Stimulated activated CD8-positive, alpha-beta memory T cell treated with anti-CD3 and anti-CD28 coated beads, Interleukin-12 subunit alpha, Interleukin-12 subunit beta, amount 100 ng/mL, for 1 hour (primary cell): ENCODE data around the gene FCRL2.
"Not testable (repeated sequence)": the region's sequence is repeated elsewhere in the genome, so short reads cannot be mapped to it uniquely, and the experiment has no call there.

Source experiments
- DNase-seq: peaks from one replicate; pipeline ENCODE4 v3.0.0-alpha.2; 2020; ENCODE audit warnings: low read depth

The FCRL2 gene

GRCh38 chr1:157753611-157754010, 23.3 kb downstream of the FCRL2 start:
- DNase-seq, result no peak

DNA sequence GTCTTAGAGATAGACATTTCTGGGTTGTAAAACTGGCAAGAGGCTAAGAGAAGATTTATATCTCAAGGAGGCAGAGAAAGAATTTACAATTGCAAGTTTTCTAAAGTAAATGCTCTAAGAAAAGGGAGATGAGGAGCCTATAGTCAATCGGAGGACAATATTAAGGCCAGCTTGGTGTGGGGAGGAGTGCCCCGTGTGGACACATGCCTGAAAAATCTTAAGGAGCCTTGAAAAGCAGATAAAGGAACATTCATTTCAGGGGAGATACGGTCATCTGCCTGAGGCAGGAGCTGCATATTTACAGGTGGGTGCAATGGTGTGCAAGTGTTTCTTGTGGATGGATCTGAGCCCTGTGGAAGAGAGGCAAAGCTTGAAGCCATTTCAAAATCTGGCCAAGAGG, 25.6 kb downstream of the FCRL2 start:
- DNase-seq, result no peak

DNA sequence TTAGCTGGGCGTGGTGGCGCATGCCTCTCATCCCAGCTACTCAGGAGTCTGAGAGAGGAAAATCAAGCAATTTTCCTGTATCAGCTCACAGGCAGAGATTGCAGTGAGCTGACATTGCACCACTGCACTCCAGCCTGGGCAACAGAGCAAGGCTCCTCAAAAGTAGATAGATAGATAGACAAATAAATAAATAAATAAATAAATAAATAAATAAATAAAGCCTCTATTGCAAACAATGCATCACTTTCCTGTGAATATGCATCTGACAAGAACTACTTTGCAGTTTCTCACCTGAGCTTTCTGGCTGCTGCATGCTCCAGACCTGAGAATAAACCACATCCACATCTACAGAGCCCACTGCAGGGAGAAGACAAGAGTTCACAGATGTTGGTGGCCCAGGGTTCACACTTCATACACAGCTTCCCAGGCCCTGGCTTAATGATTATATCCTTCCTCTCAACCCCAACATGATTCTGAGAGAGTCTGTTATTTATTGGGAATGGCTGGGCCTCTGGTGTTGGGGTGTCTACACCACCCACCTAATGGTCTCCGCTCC, 28.6 kb downstream of the FCRL2 start:
- no peak for DNase-seq

- DNase-seq, result no peak
Observed at GRCh38 chr1:157739229-157739901, 37.6 kb downstream of the FCRL2 start.

GRCh38 chr1:157735991-157736390, 40.9 kb downstream of the FCRL2 start:
- not testable (repeated sequence) for DNase-seq

GRCh38 chr1:157734321-157734720, 42.6 kb downstream of the FCRL2 start:
- no peak for DNase-seq

DNA sequence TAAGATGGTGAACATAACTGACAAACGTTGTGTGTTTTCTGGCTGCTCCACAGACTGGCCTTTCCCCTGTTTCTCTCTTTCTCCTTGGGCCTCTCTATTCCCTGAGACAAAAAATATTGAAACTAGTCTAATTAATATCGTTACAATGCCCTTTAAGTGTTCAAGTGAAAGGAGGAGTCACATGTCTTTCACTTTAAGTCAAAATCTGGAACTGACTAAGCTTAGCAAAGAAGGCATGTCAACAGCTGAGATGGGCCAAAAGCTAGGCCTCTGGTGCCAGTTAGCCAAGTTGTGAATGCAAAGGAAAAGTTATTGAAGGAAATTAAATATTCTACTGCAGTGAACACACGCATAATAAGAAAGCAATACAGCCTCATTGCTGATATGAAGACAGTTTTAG, 44.2 kb downstream of the FCRL2 start:
- no peak for DNase-seq

- no peak for DNase-seq
Observed at GRCh38 chr1:157725221-157725577, 51.7 kb downstream of the FCRL2 start.

GRCh38 chr1:157724537-157725220, 52.3 kb downstream of the FCRL2 start:
- DNase-seq, result no peak

- DNase-seq, result no peak
Observed at GRCh38 chr1:157723157-157723556, 53.8 kb downstream of the FCRL2 start.

DNA sequence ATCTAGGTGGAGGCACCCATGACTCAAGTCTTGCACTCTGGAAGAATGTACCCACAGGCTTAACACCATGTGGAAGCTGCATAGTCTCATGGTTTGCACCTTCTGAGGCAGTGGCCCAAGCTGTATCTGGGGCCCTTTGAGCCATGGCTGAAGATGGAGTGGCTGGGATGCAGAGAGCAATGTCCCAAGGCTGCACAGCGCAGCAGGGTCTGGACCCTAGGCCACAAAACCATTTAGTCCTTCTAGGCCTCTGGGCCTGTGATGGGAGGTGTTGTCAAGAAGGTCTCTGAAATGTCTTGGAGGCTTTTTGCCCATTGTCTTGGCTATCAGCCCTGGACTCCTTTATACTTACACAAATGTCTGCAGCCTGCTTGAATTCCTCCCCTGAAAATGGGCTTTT, 54.9 kb downstream of the FCRL2 start:
- DNase-seq, result no peak

GRCh38 chr1:157715736-157716135, 61.2 kb downstream of the FCRL2 start:
- no peak for DNase-seq

- DNase-seq, result no peak
Observed at GRCh38 chr1:157711802-157712201, 65.1 kb downstream of the FCRL2 start.

DNA sequence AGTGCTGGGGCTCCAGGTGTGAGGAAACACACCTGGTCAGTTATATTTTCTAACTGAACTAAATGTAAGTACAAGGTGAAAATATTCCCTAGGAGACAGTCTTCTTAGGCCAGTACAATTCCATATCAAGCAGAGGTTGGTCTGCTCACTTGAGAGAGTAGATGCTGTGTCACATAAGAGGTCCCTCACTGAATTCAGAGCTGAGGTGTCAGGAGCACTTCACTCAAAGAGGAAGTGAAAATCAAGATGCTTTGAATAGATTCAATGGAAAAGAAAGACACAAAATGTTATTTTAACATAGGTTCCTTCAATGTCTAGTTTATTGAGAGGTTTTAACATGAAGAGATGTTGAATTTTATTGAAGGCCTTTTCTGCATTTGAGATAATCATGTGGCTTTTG, 72.1 kb downstream of the FCRL2 start:
- no peak for DNase-seq

DNA sequence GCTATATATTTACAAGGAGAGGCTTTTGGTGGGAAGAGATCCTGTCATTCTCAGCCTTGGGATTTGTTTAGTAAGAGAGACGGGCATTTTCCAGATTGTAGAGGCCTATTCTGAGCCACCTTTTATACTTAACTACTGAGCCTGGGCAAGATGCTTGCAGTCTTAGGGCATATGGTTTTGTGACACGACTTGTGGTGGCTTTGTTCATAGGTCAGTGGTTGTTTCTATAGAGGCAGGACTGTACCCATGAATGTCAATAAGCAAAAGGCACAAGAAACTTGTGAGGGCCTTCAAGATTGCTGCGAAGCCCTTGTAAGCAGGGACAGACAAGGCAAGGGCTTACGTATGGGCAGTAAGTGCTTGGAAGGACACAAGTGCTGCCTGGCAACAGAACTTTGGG, 73.0 kb downstream of the FCRL2 start:
- no peak for DNase-seq

GRCh38 chr1:157702308-157702825, 74.6 kb downstream of the FCRL2 start:
- no peak for DNase-seq

DNA sequence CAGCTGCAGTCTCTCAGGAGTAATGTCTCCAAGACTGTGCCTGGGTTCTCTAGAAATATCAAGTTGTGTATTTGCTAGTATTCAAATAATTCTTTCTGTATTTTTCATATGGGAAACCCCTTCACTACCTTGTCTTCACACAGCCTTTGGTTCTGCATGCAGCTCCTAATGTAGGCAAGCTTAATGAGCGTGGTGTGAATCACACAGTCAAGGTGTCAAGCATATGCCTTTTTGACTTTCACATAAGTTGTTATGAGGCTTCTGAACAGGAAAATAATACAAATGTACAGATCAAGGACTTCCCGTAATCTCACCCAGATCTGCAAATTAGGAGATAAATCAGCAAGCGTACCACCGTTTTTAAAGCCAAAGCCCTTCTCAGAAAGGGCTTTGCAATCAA, 76.2 kb downstream of the FCRL2 start, which contains the start of gene FCRL3:
Gene FCRL3, minus strand, starts transcription at position 38 of the 400 bp plus-strand sequence. CDS start 280 bp downstream, outside the sequence.
- no peak for DNase-seq

DNA sequence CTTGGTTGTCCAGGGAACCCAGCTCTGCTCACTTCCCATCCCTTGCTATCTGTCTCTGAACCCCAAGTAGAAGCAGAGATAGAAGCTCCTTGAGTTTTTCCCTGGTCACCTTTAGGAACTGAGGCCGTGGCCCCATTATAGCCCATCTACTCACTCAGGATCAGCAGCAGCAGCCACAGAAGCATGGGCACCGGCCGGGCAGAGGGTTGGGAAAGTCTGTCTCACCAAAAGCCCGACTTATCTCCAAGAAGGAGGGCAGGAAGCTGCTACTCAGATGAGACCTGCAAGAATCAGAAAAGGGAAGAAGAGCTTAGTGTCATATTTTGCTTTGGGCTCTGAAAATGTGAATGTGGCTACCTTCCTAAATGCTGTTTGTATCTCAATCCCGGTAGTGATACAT, 76.6 kb downstream of the FCRL2 start:
- DNase-seq, result no peak

DNA sequence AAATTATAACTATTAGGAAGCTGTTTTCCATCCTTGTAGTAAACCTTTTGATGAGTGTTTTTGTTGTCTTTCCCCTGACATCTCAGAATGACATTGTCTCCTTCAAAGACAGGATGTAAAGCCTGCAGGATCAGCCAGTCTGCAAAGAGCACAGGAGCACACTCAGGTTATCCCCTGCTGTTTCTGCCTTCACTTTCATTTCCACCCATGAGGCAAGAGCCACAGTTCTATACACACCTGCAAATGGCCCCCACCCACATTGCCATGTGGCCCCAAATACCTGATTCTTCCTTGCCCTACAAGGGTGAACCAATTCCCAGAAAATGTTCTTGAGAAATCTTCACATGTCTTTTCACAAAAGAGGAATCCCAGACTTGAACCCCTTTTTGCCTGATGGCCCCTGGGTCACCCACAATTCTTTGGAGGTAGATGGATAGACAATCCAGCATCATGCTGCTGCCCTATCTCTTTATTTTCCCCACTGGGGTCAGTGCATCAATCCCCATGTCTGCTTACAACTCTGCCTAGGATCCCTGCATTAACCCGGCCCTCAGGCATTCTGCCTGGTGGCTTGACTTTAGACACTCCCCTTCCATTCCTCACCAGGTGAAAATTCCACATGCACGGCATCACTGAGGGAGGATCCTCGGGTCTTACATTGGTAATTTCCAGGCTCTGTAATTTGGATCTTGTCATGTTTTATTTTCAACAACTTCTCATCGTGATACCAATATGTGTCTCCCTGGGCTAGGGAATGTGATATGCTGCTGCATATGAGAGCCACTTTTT, 79.0 kb downstream of the FCRL2 start:
- no peak for DNase-seq

- no peak for DNase-seq
Observed at GRCh38 chr1:157696966-157697628, 79.8 kb downstream of the FCRL2 start.
